GM18505 (cell line): Measurements from ENCODE around the gene USP44.

Experiments
- ATAC-seq: cut with Tn5 transposase; IDR thresholded peaks from one replicate; pipeline ENCODE4 v1.9.1; 2021; ENCODE audit not compliant: unreplicated experiment
- POLR2A ChIP-seq: IDR thresholded peaks from 4 replicates; pipeline ENCODE4 v1.6.1; 2011; ENCODE audit warnings: borderline replicate concordance; ENCODE audit not compliant: insufficient read depth, insufficient read length; ENCODE audit errors: extremely low read depth

Gene USP44

GRCh38 chr12:95543305-95543704, 8.0 kb downstream of the USP44 start:
- ATAC-seq = no peak
- TF ChIP-seq POLR2A = no peak

- TF ChIP-seq POLR2A = no peak
- ATAC-seq = no peak
Observed at GRCh38 chr12:95541436-95541835, 9.8 kb downstream of the USP44 start.

GRCh38 chr12:95538656-95539055, 12.6 kb downstream of the USP44 start:
- no peak for TF ChIP-seq POLR2A
- ATAC-seq = no peak

- TF ChIP-seq POLR2A = no peak
- no peak for ATAC-seq
Observed at GRCh38 chr12:95538006-95538405, 13.3 kb downstream of the USP44 start.

- ATAC-seq = no peak
- TF ChIP-seq POLR2A = no peak
Observed at GRCh38 chr12:95533985-95534384, 17.3 kb downstream of the USP44 start.

GRCh38 chr12:95532851-95533250, 18.4 kb downstream of the USP44 start:
- no peak for ATAC-seq
- TF ChIP-seq POLR2A = no peak

GRCh38 chr12:95529693-95530225, 21.5 kb downstream of the USP44 start:
- no peak for ATAC-seq
- no peak for TF ChIP-seq POLR2A

- no peak for TF ChIP-seq POLR2A
- ATAC-seq = no peak
Observed at GRCh38 chr12:95528431-95528830, 22.8 kb downstream of the USP44 start.

GRCh38 chr12:95522692-95523091, 28.6 kb downstream of the USP44 start:
- ATAC-seq = no peak
- no peak for TF ChIP-seq POLR2A

- ATAC-seq = no peak
- no peak for TF ChIP-seq POLR2A
Observed at GRCh38 chr12:95520816-95521215, 30.5 kb downstream of the USP44 start.

- ATAC-seq = no peak
- no peak for TF ChIP-seq POLR2A
Observed at GRCh38 chr12:95518944-95519343, 32.3 kb downstream of the USP44 start.

- ATAC-seq = no peak
- TF ChIP-seq POLR2A = no peak
Observed at GRCh38 chr12:95517246-95517645, 34.0 kb downstream of the USP44 start.

GRCh38 chr12:95516757-95517156, 34.5 kb downstream of the USP44 start:
- no peak for TF ChIP-seq POLR2A
- no peak for ATAC-seq

- no peak for TF ChIP-seq POLR2A
- ATAC-seq = no peak
Observed at GRCh38 chr12:95515197-95515596, 36.1 kb downstream of the USP44 start.

- ATAC-seq = no peak
- TF ChIP-seq POLR2A = no peak
Observed at GRCh38 chr12:95513599-95513998, 37.7 kb downstream of the USP44 start.
